ENCODE measurements around the gene PRR13.

GRCh38 chr12:53410951-53411350, 30.6 kb upstream of the PRR13 start:
- TF ChIP-seq POLR2A (IDR thresholded peaks at IDR 0.05; ENCODE audit: low read depth) (no peak), CTCF (IDR thresholded peaks at IDR 0.05) (no peak), POLR2AphosphoS5 (IDR thresholded peaks at IDR 0.05) (no peak), EP300 (IDR thresholded peaks at IDR 0.05) (no peak)

Data from esophagus muscularis mucosa (tissue), 4 donors.